Epidermal melanocyte (primary cell): Measurements from ENCODE around the gene ADRM1.

Experiments
- DNase-seq: peaks from one replicate; pipeline ENCODE4 v3.0.0; 2011; ENCODE audit warnings: low spot score; ENCODE audit not compliant: insufficient read length

Gene ADRM1

GRCh38 chr20:62354811-62355341 is 52.1 kb downstream of the ADRM1 start:
- no peak for DNase-seq

GRCh38 chr20:62355516-62355877 is 52.7 kb downstream of the ADRM1 start:
- no peak for DNase-seq

- no peak for DNase-seq
These were observed 53.2 kb downstream of the ADRM1 start for GRCh38 chr20:62355878-62356588.

- no peak for DNase-seq
These were observed 53.9 kb downstream of the ADRM1 start for GRCh38 chr20:62356589-62357186.

- DNase-seq, result no peak
These were observed 54.4 kb downstream of the ADRM1 start for GRCh38 chr20:62357187-62357667.

- no peak for DNase-seq
These were observed 54.9 kb downstream of the ADRM1 start for GRCh38 chr20:62357681-62358080.
